HCT116 (cell line): ENCODE results near the gene RPL19. TPM values are rescaled to one million over a fixed set of nuclear protein-coding genes. Genes with fewer than 3 reads are reported as not detected.

ENCODE experiments used
- ATAC-seq: fragments of 200-7000 bp; cut with Tn5 transposase; 2 replicates; pipeline ENCODE4 v1.9.1; 2020; ENCODE audit warnings: mild to moderate bottlenecking, moderate library complexity
- BruUV-seq: library from RNA; stranded (reverse); fragments of 400-500 nt; replicated peaks from 2 replicates; lab custom pipeline; 2021; lab: Mats Ljungman, UMichigan
- CTCF ChIA-PET: fragments of 300-600 bp; sonication (Branson Sonifier 250); formaldehyde crosslinking; loops from one replicate; lab custom pipeline; 2021; ENCODE audit warnings: antibody characterized with exemption; lab: Charles Lee
- POLR2A ChIA-PET: fragments of 300-600, 350-600 bp; sonication (Branson Sonifier 250); formaldehyde crosslinking; loops from one replicate; lab custom pipeline; 2021; ENCODE audit warnings: antibody characterized with exemption; lab: Charles Lee
- RAD21 ChIA-PET, 2 experiments: fragments of 300-600 bp; sonication (Branson Sonifier 250); formaldehyde crosslinking; loops; one replicate each; lab custom pipeline; 2023; ENCODE audit warnings: low total read pairs in 2 of 2; ENCODE audit not compliant: uncharacterized antibody in 2 of 2, unreplicated experiment in 2 of 2, low non-redundant PET in 1 of 2; lab: Charles Lee
- DNase-seq: peaks from one replicate; pipeline ENCODE4 v3.0.0-alpha.2; 2010; ENCODE audit warnings: low read depth, low spot score
- H2AFZ ChIP-seq: fragments of 200-600 bp; shearing (Covaris generic), sonication (generic); 2 replicates; pipeline ENCODE4 v1.6.1; 2017; ENCODE audit warnings: low read depth, mixed run types, mixed read lengths, antibody characterized with exemption, low read length; ENCODE audit not compliant: poor library complexity, severe bottlenecking
- H3K27ac ChIP-seq: 2 replicates; pipeline ENCODE4 v1.5.1; 2012; ENCODE audit warnings: low read depth, low read length
- H3K27me3 ChIP-seq: fragments of 200-600 bp; sonication (generic); 2 replicates; pipeline ENCODE4 v1.6.1; 2016; ENCODE audit warnings: mixed run types, low read length, mixed read lengths; ENCODE audit not compliant: insufficient read depth
- H3K36me3 ChIP-seq, 2 experiments: fragments of 200-500 bp in 1 of 2; fragments of 200-600 bp in 1 of 2; sonication (Bioruptor generic) in 1 of 2; sonication (generic) in 1 of 2; 2 replicates each; pipeline versions ENCODE4 v1.5.1 to v1.6.1; 2014 to 2016; ENCODE audit warnings: low read length in 2 of 2, inconsistent platforms in 1 of 2, mixed read lengths in 1 of 2, mixed run types in 1 of 2; ENCODE audit not compliant: insufficient read depth in 2 of 2, control insufficient read depth in 1 of 2
- H3K4me1 ChIP-seq, 2 experiments: fragments of 200-600 bp in 1 of 2; sonication (generic) in 1 of 2; 2 replicates each; pipeline versions ENCODE4 v1.5.1 to v1.6.1; 2012 to 2017; ENCODE audit warnings: low read length in 2 of 2, inconsistent platforms in 1 of 2, mild to moderate bottlenecking in 1 of 2, mixed read lengths in 1 of 2, mixed run types in 1 of 2, moderate library complexity in 1 of 2; ENCODE audit not compliant: insufficient read depth in 2 of 2, control insufficient read depth in 1 of 2
- H3K4me2 ChIP-seq: fragments of 200-600 bp; sonication (generic); 2 replicates; pipeline ENCODE4 v1.6.1; 2017; ENCODE audit warnings: mixed run types, low read length, mixed read lengths
- H3K4me3 ChIP-seq, 2 experiments: fragments of 200-600 bp in 1 of 2; sonication (generic) in 1 of 2; replicated peaks in 1 of 2; 2 replicates each; pipeline ENCODE4 v1.5.1; 2011 to 2016; ENCODE audit warnings: low read length in 2 of 2, control low read depth in 1 of 2, low read depth in 1 of 2, mild to moderate bottlenecking in 1 of 2, mixed read lengths in 1 of 2, mixed run types in 1 of 2
- H3K79me2 ChIP-seq: fragments of 200-600 bp; sonication (generic); 2 replicates; pipeline ENCODE4 v1.6.1; 2017; ENCODE audit warnings: mild to moderate bottlenecking, mixed run types, low read length, moderate library complexity, mixed read lengths; ENCODE audit not compliant: insufficient read depth
- H3K9ac ChIP-seq: fragments of 200-600 bp; sonication (generic); 2 replicates; pipeline ENCODE4 v1.6.1; 2016; ENCODE audit warnings: low read length, mixed read lengths
- H3K9me2 ChIP-seq: fragments of 200-600 bp; sonication (generic), shearing (Covaris generic); 2 replicates; pipeline ENCODE4 v1.6.1; 2017; ENCODE audit warnings: mixed run types, mild to moderate bottlenecking, moderate library complexity; ENCODE audit not compliant: insufficient read depth
- H3K9me3 ChIP-seq, 2 experiments: fragments of 200-500 bp in 1 of 2; fragments of 200-600 bp in 1 of 2; sonication (Bioruptor generic) in 1 of 2; sonication (generic) in 1 of 2; 2 replicates each; pipeline ENCODE4 v1.6.1; 2014 to 2017; ENCODE audit warnings: low read length in 2 of 2, mixed read lengths in 2 of 2, inconsistent platforms in 1 of 2, low read depth in 1 of 2, mild to moderate bottlenecking in 1 of 2, mixed run types in 1 of 2, moderate library complexity in 1 of 2; ENCODE audit not compliant: control insufficient read depth in 1 of 2, insufficient read depth in 1 of 2
- H4K20me1 ChIP-seq: fragments of 200-600 bp; sonication (generic), shearing (Covaris generic); 2 replicates; pipeline ENCODE4 v1.6.1; 2017; ENCODE audit warnings: mixed run types, mild to moderate bottlenecking, moderate library complexity; ENCODE audit not compliant: insufficient read depth
- CBX3 ChIP-seq: IDR thresholded peaks from 2 replicates; pipeline ENCODE4 v1.6.1; 2012; ENCODE audit warnings: low read depth
- EGR1 ChIP-seq: IDR thresholded peaks from 2 replicates; pipeline ENCODE4 v1.6.1; 2012; ENCODE audit warnings: low read depth
- EZH2 ChIP-seq: fragments of 200-600 bp; sonication (generic); IDR thresholded peaks from 2 replicates; pipeline ENCODE4 v1.6.1; 2017; ENCODE audit warnings: antibody characterized with exemption, mixed run types
- EZH2phosphoT487 ChIP-seq: fragments of 200-600 bp; IDR thresholded peaks from 2 replicates; pipeline ENCODE4 v1.6.1; 2018; ENCODE audit warnings: antibody characterized with exemption, borderline replicate concordance
- FOSL1 ChIP-seq: IDR thresholded peaks from 2 replicates; pipeline ENCODE4 v1.6.1; 2012; ENCODE audit warnings: low read depth
- JUND ChIP-seq: IDR thresholded peaks from 2 replicates; pipeline ENCODE4 v1.6.1; 2012
- MAX ChIP-seq: IDR thresholded peaks from 2 replicates; pipeline ENCODE4 v1.6.1; 2012
- POLR2A ChIP-seq: IDR thresholded peaks from 2 replicates; pipeline ENCODE4 v1.7.0; 2011; ENCODE audit warnings: borderline replicate concordance; ENCODE audit not compliant: insufficient read depth, insufficient read length; ENCODE audit errors: extremely low read depth
- POLR2AphosphoS5 ChIP-seq: IDR thresholded peaks from 2 replicates; pipeline ENCODE4 v1.6.1; 2011; ENCODE audit warnings: mild to moderate bottlenecking, low read depth, low read length, moderate library complexity
- SP1 ChIP-seq: IDR thresholded peaks from 2 replicates; pipeline ENCODE4 v1.6.1; 2012; ENCODE audit warnings: low read depth
- SRF ChIP-seq: IDR thresholded peaks from 2 replicates; pipeline ENCODE4 v1.6.1; 2012; ENCODE audit warnings: low read depth
- TCF7L2 ChIP-seq: IDR thresholded peaks from 2 replicates; pipeline ENCODE4 v1.7.0; 2011; ENCODE audit warnings: borderline replicate concordance, inconsistent platforms; ENCODE audit not compliant: insufficient read depth, insufficient read length; ENCODE audit errors: extremely low read depth
- YY1 ChIP-seq: IDR thresholded peaks from 2 replicates; pipeline ENCODE4 v1.6.1; 2011; ENCODE audit warnings: low read length, low read depth, moderate library complexity, mild to moderate bottlenecking; ENCODE audit not compliant: insufficient replicate concordance; ENCODE audit errors: extremely low read depth
- ZFX ChIP-seq: fragments of 450-650 bp; IDR thresholded peaks from 2 replicates; pipeline ENCODE4 v1.6.1; 2017
- ZNF274 ChIP-seq: fragments of 200-500 bp; sonication (Bioruptor generic); IDR thresholded peaks from 2 replicates; pipeline ENCODE4 v1.6.1; 2014; ENCODE audit warnings: mild to moderate bottlenecking, low read depth, low read length, inconsistent platforms
- intact Hi-C: fragments of 100-400 bp; cut with micrococcal nuclease; formaldehyde crosslinking; loops from 2 replicates; pipeline ENCODE4 v1.10.0; 2022
- total RNA-seq: library from RNA; stranded (reverse); gene quantifications from one replicate; pipeline ENCODE4 v1.2.1, GENCODE V29; 2021; ENCODE audit not compliant: unreplicated experiment

The RPL19 gene
- total RNA-seq, 1 experiment from 2014 or later = 2,276 TPM

- H3K27ac ChIP-seq = peak overlapping the region; percentile 85
Measured at GRCh38 chr17:39196808-39197291, 3.2 kb upstream of the RPL19 start.

GRCh38 chr17:39197380-39198185 lies 2.5 kb upstream of the RPL19 start, which contains the start of gene CACNB1:
Gene CACNB1 (minus strand): TSS chr17:39197669. CDS start chr17:39197495, 174 bp downstream.
- Histone ChIP-seq H3K9ac (peak within 1 kb of the TSS; percentile 75), H3K27ac (peak within 1 kb of the TSS; percentile 85), H3K9me3 (no peaks in the 10 kb centered on the region), H3K36me3 (peaks cover 13 to 23% of the 10 kb centered on the region in 2 experiments), H3K4me1 (peaks cover 24 to 52% of the 10 kb centered on the region in 2 experiments), H3K4me3 (peak within 1 kb of the TSS; percentile 52 to 75), H3K4me2 (peak within 1 kb of the TSS; percentile 92), H4K20me1 (peaks cover 10% of the 10 kb centered on the region; the same call in 1 of the 2 replicates), H3K79me2 (peaks cover 38% of the 10 kb centered on the region), H3K9me2 (no peaks in the 10 kb centered on the region), H3K27me3 (no peaks in the 10 kb centered on the region), H2AFZ (peak within 1 kb of the TSS; percentile 57)
- ATAC-seq = peak; percentile 73
- CTCF ChIA-PET = interaction anchor here (1.3 to 1.6 kb wide), 2 partner anchors 33 to 39 kb away, joined by 3 to 5 read pairs; no protein-coding TSS in a partner anchor
- no TSS peak for BruUV-seq
- intact Hi-C loops = no loop called here
- no peak for DNase-seq
- TF ChIP-seq JUND (no peak), POLR2AphosphoS5 (peak; percentile 76), EZH2 (no peak), POLR2A (peak; percentile 56), ZNF274 (no peak), EZH2phosphoT487 (no peak), EGR1 (no peak), SP1 (no peak; the same call in 1 of the 2 replicates), ZFX (peak; percentile 47; the same call in 1 of the 2 replicates), TCF7L2 (no peak)
- POLR2A ChIA-PET = interaction anchor here (0.6 to 1.0 kb wide), 2 partner anchors 22 to 39 kb away, joined by 3 to 7 read pairs; no protein-coding TSS in a partner anchor
- RAD21 ChIA-PET = interaction anchor here in 1 of 2 experiments (1.2 kb wide), 1 partner anchor 10 kb away, joined by 4 read pairs; no protein-coding TSS in a partner anchor

More at GRCh38 chr17:39196808-39197291, 3.2 kb upstream of the RPL19 start:
- H2AFZ ChIP-seq = no peak overlapping the region
- no peaks in the 10 kb centered on the region for H3K9me2 ChIP-seq
- RAD21 ChIA-PET = interaction anchor here in 1 of 2 experiments (1.2 kb wide), 1 partner anchor 10 kb away, joined by 4 read pairs; no protein-coding TSS in a partner anchor
- POLR2A ChIA-PET = no interaction called here
- no peaks in the 10 kb centered on the region for H3K9me3 ChIP-seq
- DNase-seq (no peak), ATAC-seq (peak; percentile 43)
- H3K4me2 ChIP-seq = peak overlapping the region; percentile 92
- H4K20me1 ChIP-seq = peaks cover 3% of the 10 kb centered on the region; the same call in 1 of the 2 replicates
- CTCF ChIA-PET = interaction anchor here (1.5 kb wide), 1 partner anchor 42 kb away, joined by 3 read pairs; no protein-coding TSS in a partner anchor
- H3K36me3 ChIP-seq = peaks cover 10 to 16% of the 10 kb centered on the region in 2 experiments
- no TSS peak for BruUV-seq
- TF ChIP-seq EGR1 (peak; percentile 55; the same call in 1 of the 2 replicates), EZH2phosphoT487 (no peak), SRF (no peak), MAX (peak; percentile 68; the same call in 1 of the 2 replicates), CBX3 (no peak), YY1 (no peak), FOSL1 (no peak)
- H3K79me2 ChIP-seq = peaks cover 31% of the 10 kb centered on the region
- intact Hi-C loops = no loop called here
- H3K4me3 ChIP-seq = peak overlapping the region; percentile 52 to 75
- H3K4me1 ChIP-seq = peaks cover 22 to 44% of the 10 kb centered on the region in 2 experiments
- H3K9ac ChIP-seq = peak overlapping the region; percentile 75
- no peaks in the 10 kb centered on the region for H3K27me3 ChIP-seq
